ENCODE data around the gene CORIN.

CORIN gene

DNA sequence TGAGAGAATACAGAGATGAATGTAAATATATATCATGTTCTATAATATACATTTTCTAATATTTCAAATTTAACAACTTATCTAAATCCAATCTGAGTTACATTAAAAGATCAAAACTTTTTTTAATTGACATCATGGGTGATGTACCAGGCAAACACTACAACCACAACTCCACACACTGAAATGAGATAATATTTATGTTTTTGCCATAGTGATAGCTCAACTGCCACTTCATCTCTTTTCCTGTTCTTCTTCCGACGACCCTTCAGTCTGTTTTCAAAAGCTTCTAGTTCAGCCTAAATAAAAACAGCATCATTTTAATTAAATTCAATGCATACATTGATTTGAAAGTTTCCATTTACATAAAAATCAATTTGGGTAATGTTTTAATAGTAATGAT lies 10.2 kb upstream of the CORIN start:
- Histone ChIP-seq H3K27me3 (ENCODE audit: insufficient read depth, poor library complexity, severe bottlenecking) (no peaks in the 10 kb centered on the region), H3K36me3 (ENCODE audit: low read depth) (peaks cover 69% of the 10 kb centered on the region), H3K4me3 (ENCODE audit: severe bottlenecking) (no peak overlapping the region), H3K4me1 (ENCODE audit: insufficient read depth, poor library complexity, severe bottlenecking) (no peaks in the 10 kb centered on the region), H3K27ac (ENCODE audit: poor library complexity, severe bottlenecking) (no peak overlapping the region), H3K9me3 (ENCODE audit: severe bottlenecking) (no peaks in the 10 kb centered on the region)
- DNase-seq (ENCODE audit: low spot score) (no peak), ATAC-seq (ENCODE audit: low read depth) (no peak)
- TF ChIP-seq, protein P1, sequence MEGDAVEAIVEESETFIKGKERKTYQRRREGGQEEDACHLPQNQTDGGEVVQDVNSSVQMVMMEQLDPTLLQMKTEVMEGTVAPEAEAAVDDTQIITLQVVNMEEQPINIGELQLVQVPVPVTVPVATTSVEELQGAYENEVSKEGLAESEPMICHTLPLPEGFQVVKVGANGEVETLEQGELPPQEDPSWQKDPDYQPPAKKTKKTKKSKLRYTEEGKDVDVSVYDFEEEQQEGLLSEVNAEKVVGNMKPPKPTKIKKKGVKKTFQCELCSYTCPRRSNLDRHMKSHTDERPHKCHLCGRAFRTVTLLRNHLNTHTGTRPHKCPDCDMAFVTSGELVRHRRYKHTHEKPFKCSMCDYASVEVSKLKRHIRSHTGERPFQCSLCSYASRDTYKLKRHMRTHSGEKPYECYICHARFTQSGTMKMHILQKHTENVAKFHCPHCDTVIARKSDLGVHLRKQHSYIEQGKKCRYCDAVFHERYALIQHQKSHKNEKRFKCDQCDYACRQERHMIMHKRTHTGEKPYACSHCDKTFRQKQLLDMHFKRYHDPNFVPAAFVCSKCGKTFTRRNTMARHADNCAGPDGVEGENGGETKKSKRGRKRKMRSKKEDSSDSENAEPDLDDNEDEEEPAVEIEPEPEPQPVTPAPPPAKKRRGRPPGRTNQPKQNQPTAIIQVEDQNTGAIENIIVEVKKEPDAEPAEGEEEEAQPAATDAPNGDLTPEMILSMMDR (IDR thresholded peaks at IDR 0.05; ENCODE audit: poor library complexity, severe bottlenecking): no peak

GRCh38 chr4:47842985-47843384 lies 5.1 kb upstream of the CORIN start:
- no peak for ATAC-seq (ENCODE audit: low read depth)
- no peak for DNase-seq (ENCODE audit: low spot score)
- Histone ChIP-seq H3K9me3 (ENCODE audit: severe bottlenecking) (no peaks in the 10 kb centered on the region), H3K36me3 (ENCODE audit: low read depth) (peaks cover 33% of the 10 kb centered on the region), H3K4me1 (ENCODE audit: insufficient read depth, poor library complexity, severe bottlenecking) (no peaks in the 10 kb centered on the region), H3K27ac (ENCODE audit: poor library complexity, severe bottlenecking) (no peak overlapping the region), H3K27me3 (ENCODE audit: insufficient read depth, poor library complexity, severe bottlenecking) (no peaks in the 10 kb centered on the region), H3K4me3 (ENCODE audit: severe bottlenecking) (no peak overlapping the region)
- TF ChIP-seq, protein P1 (IDR thresholded peaks at IDR 0.05; ENCODE audit: poor library complexity, severe bottlenecking): no peak

DNA sequence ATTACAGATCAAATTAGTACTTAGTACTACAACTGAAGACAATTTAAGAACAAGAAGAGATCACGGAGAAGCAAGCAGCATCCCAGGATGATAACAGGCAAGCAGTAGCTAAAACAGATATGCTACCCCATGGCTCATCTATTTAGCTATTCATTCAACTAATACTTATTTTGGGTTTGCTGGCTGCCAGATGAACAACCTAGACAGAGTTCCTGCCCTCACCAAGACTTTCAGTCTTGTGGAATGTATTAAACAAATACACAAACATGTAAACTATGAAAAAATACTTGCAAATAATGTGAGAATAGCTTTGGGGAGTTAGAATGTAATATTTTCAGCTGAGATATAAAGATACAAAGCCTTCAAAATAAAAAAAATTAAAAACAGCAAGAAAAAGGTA lies 2.4 kb upstream of the CORIN start:
- TF ChIP-seq, protein P1 (IDR thresholded peaks at IDR 0.05; ENCODE audit: poor library complexity, severe bottlenecking): no peak
- ATAC-seq (ENCODE audit: low read depth): no peak
- Histone ChIP-seq H3K4me3 (ENCODE audit: severe bottlenecking) (no peak overlapping the region), H3K9me3 (ENCODE audit: severe bottlenecking) (no peaks in the 10 kb centered on the region), H3K27ac (ENCODE audit: poor library complexity, severe bottlenecking) (no peak overlapping the region), H3K36me3 (ENCODE audit: low read depth) (peaks cover 18% of the 10 kb centered on the region), H3K27me3 (ENCODE audit: insufficient read depth, poor library complexity, severe bottlenecking) (no peaks in the 10 kb centered on the region), H3K4me1 (ENCODE audit: insufficient read depth, poor library complexity, severe bottlenecking) (peaks cover 6% of the 10 kb centered on the region)
- DNase-seq (ENCODE audit: low spot score): no peak

- Histone ChIP-seq H3K27me3 (ENCODE audit: insufficient read depth, poor library complexity, severe bottlenecking) (no peaks in the 10 kb centered on the region), H3K9me3 (ENCODE audit: severe bottlenecking) (no peaks in the 10 kb centered on the region), H3K4me3 (ENCODE audit: severe bottlenecking) (no peak overlapping the region), H3K4me1 (ENCODE audit: insufficient read depth, poor library complexity, severe bottlenecking) (peaks cover 6% of the 10 kb centered on the region), H3K27ac (ENCODE audit: poor library complexity, severe bottlenecking) (no peak overlapping the region), H3K36me3 (ENCODE audit: low read depth) (peaks cover 18% of the 10 kb centered on the region)
- no peak for ATAC-seq (ENCODE audit: low read depth)
- no peak for DNase-seq (ENCODE audit: low spot score)
- TF ChIP-seq, protein P1 (IDR thresholded peaks at IDR 0.05; ENCODE audit: poor library complexity, severe bottlenecking): peak; percentile 21
These were observed 1.4 kb upstream of the CORIN start for GRCh38 chr4:47839259-47839658.

- Histone ChIP-seq H3K36me3 (ENCODE audit: low read depth) (peaks cover 13% of the 10 kb centered on the region), H3K4me3 (ENCODE audit: severe bottlenecking) (no peak overlapping the region), H3K9me3 (ENCODE audit: severe bottlenecking) (no peaks in the 10 kb centered on the region), H3K4me1 (ENCODE audit: insufficient read depth, poor library complexity, severe bottlenecking) (peaks cover 6% of the 10 kb centered on the region), H3K27ac (ENCODE audit: poor library complexity, severe bottlenecking) (no peak overlapping the region), H3K27me3 (ENCODE audit: insufficient read depth, poor library complexity, severe bottlenecking) (no peaks in the 10 kb centered on the region)
- ATAC-seq (ENCODE audit: low read depth) (no peak), DNase-seq (ENCODE audit: low spot score) (no peak)
- TF ChIP-seq, protein P1 (IDR thresholded peaks at IDR 0.05; ENCODE audit: poor library complexity, severe bottlenecking): no peak
These were observed 578 bp upstream of the CORIN start for GRCh38 chr4:47838445-47838844.

Measured in RWPE2 (cell line).